ENCODE results near the gene PLSCR3. TPM values are rescaled to one million over a fixed set of nuclear protein-coding genes. Genes with fewer than 3 reads are reported as not detected.

Gene PLSCR3
- total RNA-seq, 1 experiment from 2014 or later: 15.2 TPM

DNA sequence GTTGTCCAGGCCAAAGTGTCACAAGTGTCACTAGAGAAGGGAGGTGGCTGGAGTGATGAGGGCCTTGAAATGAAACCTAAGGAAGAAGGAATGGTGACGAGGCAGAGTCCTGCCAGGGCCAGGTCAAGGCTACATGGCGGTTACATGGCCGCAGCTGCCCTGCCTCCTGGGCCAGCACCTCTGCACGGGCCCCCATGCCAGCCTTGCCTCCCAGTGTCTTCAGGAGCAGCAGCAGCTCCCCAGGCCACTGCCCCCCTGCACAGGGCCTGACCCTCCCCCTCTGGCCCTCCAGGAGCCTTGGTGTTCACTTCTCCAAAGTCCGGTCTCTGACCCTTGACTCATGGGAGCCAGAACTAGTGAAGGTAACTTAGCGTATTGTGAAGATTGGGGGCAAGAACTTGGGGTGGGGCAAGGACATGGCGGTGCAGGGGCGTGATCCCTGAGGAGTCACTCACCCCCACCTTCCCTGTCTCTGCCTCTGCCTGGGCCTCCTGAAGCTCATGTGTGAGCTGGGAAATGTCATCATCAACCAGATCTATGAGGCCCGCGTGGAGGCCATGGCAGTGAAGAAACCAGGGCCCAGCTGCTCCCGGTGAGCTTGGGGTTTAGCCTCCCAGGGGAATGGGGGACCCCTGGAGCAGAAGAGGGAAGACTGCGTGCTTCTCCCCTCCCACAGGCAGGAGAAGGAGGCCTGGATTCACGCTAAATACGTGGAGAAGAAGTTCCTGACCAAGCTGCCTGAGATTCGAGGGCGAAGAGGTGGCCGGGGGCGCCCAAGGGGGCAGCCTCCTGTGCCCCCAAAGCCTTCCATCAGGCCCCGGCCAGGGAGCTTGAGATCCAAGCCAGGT lies 46.5 kb downstream of the PLSCR3 start:
- H3K4me1 ChIP-seq (ENCODE audit: insufficient read depth, low read length, poor library complexity, severe bottlenecking): peaks cover 24% of the 10 kb centered on the region
- intact Hi-C loops (cut with micrococcal nuclease; ENCODE audit: unreplicated experiment): loop anchor here (5.0 kb wide), 2 partner anchors 51 to 301 kb away; no protein-coding TSS in a partner anchor
- ChIA-PET CTCF (no interaction called here), POLR2A (ENCODE audit: low non-redundant PET) (no interaction called here)
- H3K27ac ChIP-seq (ENCODE audit: low read depth, low read length, poor library complexity, severe bottlenecking): no peak overlapping the region
- H3K27me3 ChIP-seq (replicated peaks; ENCODE audit: insufficient read depth, low read depth, low read length, poor library complexity): no peaks in the 10 kb centered on the region
- TF ChIP-seq, protein P1, sequence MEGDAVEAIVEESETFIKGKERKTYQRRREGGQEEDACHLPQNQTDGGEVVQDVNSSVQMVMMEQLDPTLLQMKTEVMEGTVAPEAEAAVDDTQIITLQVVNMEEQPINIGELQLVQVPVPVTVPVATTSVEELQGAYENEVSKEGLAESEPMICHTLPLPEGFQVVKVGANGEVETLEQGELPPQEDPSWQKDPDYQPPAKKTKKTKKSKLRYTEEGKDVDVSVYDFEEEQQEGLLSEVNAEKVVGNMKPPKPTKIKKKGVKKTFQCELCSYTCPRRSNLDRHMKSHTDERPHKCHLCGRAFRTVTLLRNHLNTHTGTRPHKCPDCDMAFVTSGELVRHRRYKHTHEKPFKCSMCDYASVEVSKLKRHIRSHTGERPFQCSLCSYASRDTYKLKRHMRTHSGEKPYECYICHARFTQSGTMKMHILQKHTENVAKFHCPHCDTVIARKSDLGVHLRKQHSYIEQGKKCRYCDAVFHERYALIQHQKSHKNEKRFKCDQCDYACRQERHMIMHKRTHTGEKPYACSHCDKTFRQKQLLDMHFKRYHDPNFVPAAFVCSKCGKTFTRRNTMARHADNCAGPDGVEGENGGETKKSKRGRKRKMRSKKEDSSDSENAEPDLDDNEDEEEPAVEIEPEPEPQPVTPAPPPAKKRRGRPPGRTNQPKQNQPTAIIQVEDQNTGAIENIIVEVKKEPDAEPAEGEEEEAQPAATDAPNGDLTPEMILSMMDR (conservative IDR thresholded peaks at IDR 0.05; ENCODE audit: low read depth, low read length): no peak
- no peak for TF ChIP-seq EZH2 (IDR thresholded peaks at IDR 0.05; ENCODE audit: borderline replicate concordance, low read depth, low read length, poor library complexity, severe bottlenecking)
- no peak overlapping the region for H3K4me3 ChIP-seq (ENCODE audit: low read depth, low read length, poor library complexity, severe bottlenecking)
- H3K36me3 ChIP-seq (ENCODE audit: insufficient read depth, low read length, poor library complexity, severe bottlenecking): no peaks in the 10 kb centered on the region
- no TSS peak for BruUV-seq (replicated peaks)
- DNase-seq (ENCODE audit: low spot score): no peak
- H3K9me3 ChIP-seq (ENCODE audit: low read depth, low read length, poor library complexity, severe bottlenecking): no peaks in the 10 kb centered on the region

- Histone ChIP-seq H3K9me3 (ENCODE audit: low read depth, low read length, poor library complexity, severe bottlenecking) (no peaks in the 10 kb centered on the region), H3K36me3 (ENCODE audit: insufficient read depth, low read length, poor library complexity, severe bottlenecking) (no peaks in the 10 kb centered on the region), H3K27me3 (replicated peaks; ENCODE audit: insufficient read depth, low read depth, low read length, poor library complexity) (no peaks in the 10 kb centered on the region), H3K27ac (ENCODE audit: low read depth, low read length, poor library complexity, severe bottlenecking) (no peak overlapping the region), H3K4me3 (ENCODE audit: low read depth, low read length, poor library complexity, severe bottlenecking) (no peak overlapping the region), H3K4me1 (ENCODE audit: insufficient read depth, low read length, poor library complexity, severe bottlenecking) (peaks cover 24% of the 10 kb centered on the region)
- no TSS peak for BruUV-seq (replicated peaks)
- CTCF ChIA-PET: no interaction called here
- intact Hi-C loops (cut with micrococcal nuclease; ENCODE audit: unreplicated experiment): loop anchor here (1.0 to 5.0 kb wide), 3 partner anchors 50 to 300 kb away; no protein-coding TSS in a partner anchor
- POLR2A ChIA-PET (ENCODE audit: low non-redundant PET): no interaction called here
- DNase-seq (ENCODE audit: low spot score): no peak
- TF ChIP-seq, protein P1 (conservative IDR thresholded peaks at IDR 0.05; ENCODE audit: low read depth, low read length): no peak
- TF ChIP-seq EZH2 (IDR thresholded peaks at IDR 0.05; ENCODE audit: borderline replicate concordance, low read depth, low read length, poor library complexity, severe bottlenecking): no peak
Measured at GRCh38 chr17:7346761-7347614, 47.3 kb downstream of the PLSCR3 start.

DNA sequence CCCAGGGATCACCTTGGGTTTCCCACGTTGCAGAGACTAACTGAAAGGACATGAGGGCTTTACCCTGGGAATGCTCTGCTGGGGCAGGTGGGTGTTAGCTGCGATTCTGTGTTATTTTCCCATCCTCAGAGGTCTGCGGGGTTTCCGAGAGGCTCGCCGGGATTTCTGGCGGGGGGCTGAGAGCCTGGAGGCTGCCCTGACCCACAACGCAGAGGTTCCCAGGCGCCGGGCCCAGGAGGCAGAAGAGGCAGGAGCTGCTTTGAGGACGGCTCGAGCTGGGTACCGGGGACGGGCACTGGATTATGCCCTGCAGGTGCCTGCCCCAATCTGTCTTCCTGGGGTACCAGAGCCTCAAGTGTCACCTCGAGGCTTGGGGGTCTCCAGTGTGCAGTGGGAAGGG lies 51.1 kb downstream of the PLSCR3 start:
- no TSS peak for BruUV-seq (replicated peaks)
- POLR2A ChIA-PET (ENCODE audit: low non-redundant PET): no interaction called here

More for the DNA sequence above, 51.1 kb downstream of the PLSCR3 start:
- no peaks in the 10 kb centered on the region for H3K4me1 ChIP-seq (ENCODE audit: insufficient read depth, low read length, poor library complexity, severe bottlenecking)
- intact Hi-C loops (cut with micrococcal nuclease; ENCODE audit: unreplicated experiment): no loop called here
- no peaks in the 10 kb centered on the region for H3K27me3 ChIP-seq (replicated peaks; ENCODE audit: insufficient read depth, low read depth, low read length, poor library complexity)
- CTCF ChIA-PET: no interaction called here
- H3K36me3 ChIP-seq (ENCODE audit: insufficient read depth, low read length, poor library complexity, severe bottlenecking): no peaks in the 10 kb centered on the region
- TF ChIP-seq, protein P1 (conservative IDR thresholded peaks at IDR 0.05; ENCODE audit: low read depth, low read length): no peak
- TF ChIP-seq EZH2 (IDR thresholded peaks at IDR 0.05; ENCODE audit: borderline replicate concordance, low read depth, low read length, poor library complexity, severe bottlenecking): no peak
- H3K27ac ChIP-seq (ENCODE audit: low read depth, low read length, poor library complexity, severe bottlenecking): no peak overlapping the region
- no peak overlapping the region for H3K4me3 ChIP-seq (ENCODE audit: low read depth, low read length, poor library complexity, severe bottlenecking)
- no peak for DNase-seq (ENCODE audit: low spot score)
- no peaks in the 10 kb centered on the region for H3K9me3 ChIP-seq (ENCODE audit: low read depth, low read length, poor library complexity, severe bottlenecking)

Measured in A673 (cell line).